ENCODE data around the gene PEX13.

GRCh38 chr2:61015976-61016375 is 1.5 kb upstream of the PEX13 start:
- TF ChIP-seq CTCF (IDR thresholded peaks at IDR 0.05; ENCODE audit: low read depth, low read length, poor library complexity, severe bottlenecking) (no peak), EZH2phosphoT487 (IDR thresholded peaks at IDR 0.05; ENCODE audit: borderline replicate concordance, low read length) (no peak)
